Activated CD8-positive, alpha-beta memory T cell treated with anti-CD3 and anti-CD28 coated beads, Interleukin-2, amount 50 U/mL, for 48 hours (primary cell): ENCODE measurements around the gene SNX24.
"Not testable (repeated sequence)": the region's sequence is repeated elsewhere in the genome, so short reads cannot be mapped to it uniquely, and the experiment has no call there.

ENCODE experiments used
- DNase-seq: peaks from one replicate; pipeline ENCODE4 v3.0.0-alpha.2; 2020

SNX24 gene

GRCh38 chr5:122874179-122874875, 28.9 kb downstream of the SNX24 start:
- no peak for DNase-seq

DNA sequence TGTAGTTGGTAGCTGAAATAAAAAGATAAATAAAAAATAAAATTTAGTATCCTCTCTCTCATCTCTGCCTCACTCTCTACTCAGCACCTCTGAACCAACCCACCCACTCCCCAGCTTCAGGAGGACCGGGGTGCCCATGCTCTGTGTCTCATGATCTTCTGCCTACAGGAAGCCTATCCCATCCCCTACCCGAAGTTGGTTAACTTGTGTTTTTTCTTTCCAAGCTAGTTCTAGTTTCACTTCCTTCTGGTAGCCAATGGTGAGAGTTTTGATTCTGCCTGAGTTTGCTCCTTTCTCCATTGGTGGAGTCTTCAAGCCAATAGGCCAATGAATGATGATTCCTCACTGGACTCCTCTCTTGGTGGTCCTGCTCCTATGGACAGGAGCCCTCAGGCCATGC, 32.1 kb downstream of the SNX24 start:
- DNase-seq = no peak

- DNase-seq = no peak
Measured at GRCh38 chr5:122879076-122879475, 33.7 kb downstream of the SNX24 start.

DNA sequence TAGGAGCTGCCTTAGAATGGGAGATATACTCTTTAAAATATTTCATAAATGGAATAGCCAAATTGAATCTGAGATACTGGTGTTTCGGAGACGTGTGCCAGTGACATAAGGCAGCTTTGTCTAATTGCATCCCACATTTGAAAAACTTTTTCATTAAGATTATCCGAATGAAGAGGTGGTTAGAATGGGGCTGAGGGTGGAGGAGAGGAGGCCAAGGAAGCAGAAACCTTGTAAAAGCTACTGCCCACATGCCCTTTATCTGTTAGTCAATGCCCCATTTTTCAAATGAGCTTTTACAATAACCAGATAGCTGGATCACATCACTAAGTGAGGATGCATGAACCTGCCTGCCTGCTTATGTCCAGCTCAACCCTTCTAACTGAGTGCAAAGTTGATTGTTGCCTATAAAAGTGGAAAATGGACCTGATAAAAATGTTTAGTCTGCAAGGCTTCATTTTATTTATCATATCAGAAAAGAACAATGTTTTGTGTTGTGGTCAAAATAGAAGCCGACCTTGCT, 34.8 kb downstream of the SNX24 start:
- no peak for DNase-seq

- no peak for DNase-seq
Measured at GRCh38 chr5:122880749-122881148, 35.3 kb downstream of the SNX24 start.

DNA sequence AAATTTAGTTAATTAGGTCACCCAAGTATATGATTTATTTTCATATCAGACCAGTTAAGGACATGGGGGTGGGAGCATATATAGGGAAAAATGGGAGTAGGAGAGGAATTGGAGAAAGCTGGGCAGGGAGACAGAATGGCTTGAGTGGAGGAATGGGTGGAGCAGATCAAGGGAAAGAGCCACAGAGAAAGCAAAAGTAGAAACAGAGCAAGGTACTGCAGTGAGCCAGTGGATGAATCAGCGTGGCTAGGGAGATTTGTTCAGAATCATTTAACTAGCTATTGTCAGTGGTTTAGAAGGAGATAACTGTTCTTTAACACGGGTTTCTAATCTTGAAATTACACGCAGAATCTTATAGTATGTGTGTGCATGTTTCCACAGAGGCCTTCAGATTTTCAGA, 37.4 kb downstream of the SNX24 start:
- DNase-seq = no peak

GRCh38 chr5:122885045-122885517, 39.7 kb downstream of the SNX24 start:
- DNase-seq = no peak

DNA sequence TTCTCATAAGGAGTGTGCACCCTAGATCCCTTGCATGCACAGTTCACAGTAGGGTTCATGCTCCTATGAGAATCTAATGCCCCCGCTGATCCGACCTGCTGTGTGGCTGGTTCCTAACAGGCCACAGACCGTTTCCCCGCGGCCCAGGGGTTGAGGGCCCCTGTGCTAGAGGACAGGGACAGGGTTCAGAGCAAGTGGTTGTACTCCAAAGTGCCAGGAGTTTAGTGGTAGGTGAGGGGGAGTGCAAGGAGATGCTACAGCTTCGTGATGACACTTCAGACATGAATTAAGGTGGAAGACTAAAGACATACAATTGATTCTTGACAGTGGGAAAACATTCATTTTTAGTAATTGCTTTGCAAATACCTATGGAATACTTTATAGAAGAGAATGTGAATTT, 40.5 kb downstream of the SNX24 start:
- no peak for DNase-seq

- DNase-seq = no peak
Measured at GRCh38 chr5:122895141-122895540, 49.7 kb downstream of the SNX24 start.

GRCh38 chr5:122896598-122897282, 51.3 kb downstream of the SNX24 start:
- no peak for DNase-seq

DNA sequence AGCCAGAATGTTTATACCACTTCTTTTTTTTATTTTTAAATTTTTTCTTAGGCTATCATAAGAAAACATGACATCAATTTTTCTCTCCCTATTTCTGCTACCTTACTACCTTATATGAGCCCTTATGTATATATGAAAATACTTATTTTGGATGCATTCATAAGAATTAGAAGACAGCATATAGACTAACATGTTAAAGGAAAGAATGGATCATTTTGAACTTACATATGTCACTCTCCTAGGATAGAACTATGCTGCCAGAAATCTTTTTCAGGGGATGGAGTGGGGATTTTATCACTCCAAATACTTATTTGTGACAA, 51.8 kb downstream of the SNX24 start:
- no peak for DNase-seq

DNA sequence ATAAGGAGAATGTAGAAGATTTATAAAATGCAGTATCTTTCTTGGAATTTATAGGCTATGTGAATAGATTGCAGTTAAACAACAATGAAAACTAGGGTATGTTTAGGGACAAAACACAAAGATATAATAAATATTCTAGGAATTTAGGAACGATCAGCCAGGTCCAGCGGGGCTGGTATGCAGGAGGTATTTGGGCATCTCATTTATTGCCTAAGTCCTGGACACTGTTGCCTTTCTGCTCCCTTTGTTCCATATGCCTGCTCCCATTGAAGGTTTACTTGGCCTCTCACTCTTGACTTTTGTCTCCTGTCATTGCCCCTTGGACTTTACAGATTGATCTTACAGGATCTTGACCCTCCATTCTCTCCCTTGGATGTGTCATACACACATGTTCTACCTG, 55.9 kb downstream of the SNX24 start:
- DNase-seq = no peak

DNA sequence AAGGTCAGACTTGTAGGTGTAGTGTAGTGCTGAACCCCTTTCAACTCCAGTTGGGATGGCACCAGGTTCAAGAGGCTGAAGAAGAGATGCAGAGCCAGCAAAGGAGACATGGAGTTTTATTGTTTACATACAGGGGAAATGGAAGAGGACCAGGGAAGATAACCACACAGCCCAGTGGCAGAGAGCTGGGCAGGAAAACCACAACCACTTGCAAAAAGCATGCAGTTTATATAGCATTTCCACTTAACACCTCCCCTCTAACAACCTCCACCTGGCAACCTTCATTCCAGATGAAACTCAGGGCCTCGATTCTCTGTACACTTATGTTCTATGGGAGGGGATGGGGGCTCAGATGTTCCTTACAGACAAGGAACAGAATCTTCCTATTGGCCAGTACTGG, 56.9 kb downstream of the SNX24 start:
- no peak for DNase-seq

- DNase-seq = no peak
Measured at GRCh38 chr5:122906768-122907167, 61.4 kb downstream of the SNX24 start.

DNA sequence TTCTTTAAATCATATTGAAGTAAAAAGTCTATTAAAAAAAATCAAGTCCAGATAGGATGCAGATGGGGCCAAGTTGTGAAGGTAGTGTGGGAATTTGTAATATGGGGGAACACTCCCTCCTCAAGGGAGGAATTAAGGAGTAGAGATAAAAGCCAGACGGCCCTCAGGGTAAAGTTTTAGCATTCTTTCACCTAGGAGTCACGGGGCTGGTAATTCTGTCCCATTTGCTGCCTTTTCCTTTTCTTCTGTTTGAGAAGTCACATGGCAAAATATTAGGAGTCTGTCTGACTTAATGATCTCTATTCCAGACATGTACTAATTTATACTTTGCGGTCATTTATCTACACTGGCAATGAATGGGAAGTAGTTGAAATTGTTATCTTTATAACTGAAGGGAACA, 61.9 kb downstream of the SNX24 start:
- DNase-seq = no peak

GRCh38 chr5:122908108-122908507, 62.7 kb downstream of the SNX24 start:
- DNase-seq = no peak

- no peak for DNase-seq
Measured at GRCh38 chr5:122908662-122909061, 63.2 kb downstream of the SNX24 start.

GRCh38 chr5:122909470-122910100, 64.2 kb downstream of the SNX24 start:
- DNase-seq = no peak

GRCh38 chr5:122913436-122913835, 68.0 kb downstream of the SNX24 start:
- not testable (repeated sequence) for DNase-seq

DNA sequence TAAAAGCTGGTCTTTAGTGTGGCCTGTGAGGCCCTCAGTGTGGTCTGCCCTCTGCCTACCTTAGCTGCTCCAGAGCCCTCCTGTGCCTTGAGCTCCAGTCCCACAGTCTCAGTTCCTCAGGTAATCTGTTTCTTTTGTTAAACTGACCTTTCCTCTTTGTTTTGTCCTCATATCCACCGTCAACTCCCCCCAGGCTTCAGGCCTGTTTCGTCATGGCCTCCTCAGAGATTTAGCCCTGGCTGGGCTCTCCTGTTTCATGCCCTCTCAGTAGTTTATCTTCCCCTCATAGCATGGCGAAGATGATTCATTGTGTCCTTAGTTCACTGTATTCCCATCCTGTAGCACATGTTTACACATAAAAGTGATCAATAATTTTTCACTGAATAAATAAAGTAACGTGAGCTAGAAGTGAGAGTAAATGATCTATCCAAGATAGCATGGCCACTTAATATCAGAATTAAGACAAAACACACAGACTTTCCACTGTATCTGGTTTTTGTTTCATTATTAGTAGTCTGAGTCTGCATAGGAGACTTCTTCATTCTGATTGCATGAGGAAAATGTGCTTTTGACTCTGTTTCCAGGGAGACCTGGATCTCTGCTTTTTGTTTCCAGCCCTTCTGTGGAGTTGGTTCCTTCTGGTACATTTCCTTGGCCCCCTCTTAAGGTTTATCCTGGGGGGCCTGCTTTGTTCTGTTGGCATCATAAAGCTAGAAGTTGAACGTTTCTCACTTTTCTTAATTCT, 70.5 kb downstream of the SNX24 start:
- no peak for DNase-seq

DNA sequence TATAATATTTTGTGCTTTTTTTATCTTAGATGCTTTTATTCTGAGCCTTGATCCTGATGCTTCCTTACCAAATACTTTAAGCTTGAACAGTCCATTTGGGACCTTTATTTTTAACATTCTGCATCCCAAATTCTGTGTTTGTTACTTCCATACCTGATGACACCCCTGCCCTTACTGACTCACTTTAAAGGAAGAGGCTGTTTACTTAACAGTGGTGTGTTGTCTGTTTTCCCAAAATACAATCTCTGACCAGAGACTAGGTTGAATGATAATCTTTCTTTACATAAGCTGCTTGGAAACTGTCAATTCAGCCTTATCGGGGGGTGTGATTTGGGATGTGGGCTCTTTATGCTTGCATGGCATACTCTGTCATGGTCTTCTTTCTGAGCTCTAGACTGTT, 71.1 kb downstream of the SNX24 start:
- DNase-seq = no peak

- no peak for DNase-seq
Measured at GRCh38 chr5:122919969-122920368, 74.6 kb downstream of the SNX24 start.

DNA sequence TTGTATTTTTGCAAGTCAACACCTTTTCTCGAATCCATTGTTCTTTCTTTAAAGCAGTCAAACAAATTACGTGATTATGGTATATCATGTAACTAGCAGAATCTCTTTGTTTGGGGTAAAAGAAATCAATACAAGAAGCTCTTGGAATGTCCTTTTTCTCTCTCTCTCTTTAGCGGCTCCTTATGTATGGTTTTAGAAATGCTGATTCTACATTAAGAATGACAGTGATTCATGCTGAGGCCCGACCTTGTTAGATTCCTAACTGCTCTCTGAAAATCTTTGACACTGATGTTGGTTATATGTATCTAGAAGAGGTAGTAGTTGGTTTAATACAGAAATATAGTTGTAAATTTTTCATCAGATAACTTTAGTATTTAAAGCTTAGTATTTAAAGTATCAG, 76.4 kb downstream of the SNX24 start:
- no peak for DNase-seq
